ENCODE measurements around the gene C1orf174.

Gene C1orf174

GRCh38 chr1:3879787-3880428 is 20.2 kb downstream of the C1orf174 start:
- TF ChIP-seq EGR1 (IDR thresholded peaks at IDR 0.05) (no peak), TAF1 (IDR thresholded peaks at IDR 0.05; ENCODE audit: low read depth) (no peak), CEBPB (IDR thresholded peaks at IDR 0.05) (no peak), TEAD4 (IDR thresholded peaks at IDR 0.05) (no peak)

GRCh38 chr1:3879099-3879498 is 21.0 kb downstream of the C1orf174 start:
- TF ChIP-seq EGR1 (IDR thresholded peaks at IDR 0.05) (no peak), YY1 (IDR thresholded peaks at IDR 0.05; ENCODE audit: low read depth) (no peak), TEAD4 (IDR thresholded peaks at IDR 0.05) (no peak), TAF1 (IDR thresholded peaks at IDR 0.05; ENCODE audit: low read depth) (no peak)

GRCh38 chr1:3876716-3877115 is 23.4 kb downstream of the C1orf174 start:
- TF ChIP-seq USF1 (IDR thresholded peaks at IDR 0.05) (no peak), TAF1 (IDR thresholded peaks at IDR 0.05; ENCODE audit: low read depth) (no peak), TCF12 (IDR thresholded peaks at IDR 0.05; ENCODE audit: low read depth) (no peak), CEBPB (IDR thresholded peaks at IDR 0.05) (no peak), MAX (IDR thresholded peaks at IDR 0.05) (no peak), ZBTB7A (IDR thresholded peaks at IDR 0.05; ENCODE audit: low read depth) (no peak), CREB1 (IDR thresholded peaks at IDR 0.05; ENCODE audit: low read depth) (no peak), REST (IDR thresholded peaks at IDR 0.05; ENCODE audit: low read depth) (no peak), FOXM1 (IDR thresholded peaks at IDR 0.05; ENCODE audit: borderline replicate concordance, low read depth) (no peak), YY1 (IDR thresholded peaks at IDR 0.05; ENCODE audit: low read depth) (no peak), EP300 (IDR thresholded peaks at IDR 0.05; ENCODE audit: borderline replicate concordance) (no peak), RAD21 (IDR thresholded peaks at IDR 0.05; ENCODE audit: low read depth) (no peak), EGR1 (IDR thresholded peaks at IDR 0.05) (no peak)

- TF ChIP-seq NFIC (IDR thresholded peaks at IDR 0.05): no peak
- TF ChIP-seq ZBTB7A (IDR thresholded peaks at IDR 0.05; ENCODE audit: low read depth): no peak
- TF ChIP-seq FOXM1 (IDR thresholded peaks at IDR 0.05; ENCODE audit: borderline replicate concordance, low read depth): no peak
- TF ChIP-seq CREB1 (IDR thresholded peaks at IDR 0.05; ENCODE audit: low read depth): no peak
- no peak for TF ChIP-seq TCF12 (IDR thresholded peaks at IDR 0.05; ENCODE audit: low read depth)
- TF ChIP-seq YY1 (IDR thresholded peaks at IDR 0.05; ENCODE audit: low read depth): no peak
- no peak for TF ChIP-seq MAX (IDR thresholded peaks at IDR 0.05)
- no peak for TF ChIP-seq EP300 (IDR thresholded peaks at IDR 0.05; ENCODE audit: borderline replicate concordance)
- no peak for TF ChIP-seq EGR1 (IDR thresholded peaks at IDR 0.05)
- TF ChIP-seq TAF1 (IDR thresholded peaks at IDR 0.05; ENCODE audit: low read depth): no peak
- TF ChIP-seq TEAD4 (IDR thresholded peaks at IDR 0.05): no peak
- TF ChIP-seq REST (IDR thresholded peaks at IDR 0.05; ENCODE audit: low read depth): no peak
- TF ChIP-seq CEBPB (IDR thresholded peaks at IDR 0.05): no peak
- no peak for TF ChIP-seq RAD21 (IDR thresholded peaks at IDR 0.05; ENCODE audit: low read depth)
These were observed 25.3 kb downstream of the C1orf174 start for GRCh38 chr1:3874736-3875135.

GRCh38 chr1:3872546-3872945 is 27.5 kb downstream of the C1orf174 start:
- no peak for TF ChIP-seq NFIC (IDR thresholded peaks at IDR 0.05)
- TF ChIP-seq REST (IDR thresholded peaks at IDR 0.05; ENCODE audit: low read depth): no peak
- TF ChIP-seq TCF12 (IDR thresholded peaks at IDR 0.05; ENCODE audit: low read depth): no peak
- TF ChIP-seq FOXM1 (IDR thresholded peaks at IDR 0.05; ENCODE audit: borderline replicate concordance, low read depth): no peak
- TF ChIP-seq RAD21 (IDR thresholded peaks at IDR 0.05; ENCODE audit: low read depth): no peak
- no peak for TF ChIP-seq YY1 (IDR thresholded peaks at IDR 0.05; ENCODE audit: low read depth)
- TF ChIP-seq EP300 (IDR thresholded peaks at IDR 0.05; ENCODE audit: borderline replicate concordance): no peak
- no peak for TF ChIP-seq TAF1 (IDR thresholded peaks at IDR 0.05; ENCODE audit: low read depth)
- TF ChIP-seq USF1 (IDR thresholded peaks at IDR 0.05): no peak
- TF ChIP-seq MAX (IDR thresholded peaks at IDR 0.05): no peak
